Activated T-helper 17 cell treated with anti-CD3 and anti-CD28 coated beads, Interleukin-2, amount 50 U/mL, for 72 hours (primary cell): ENCODE measurements around the gene FAM47E. TPM values are rescaled to one million over a fixed set of nuclear protein-coding genes. Genes with fewer than 3 reads are reported as not detected.

Experiments
- ATAC-seq: fragments of 150-1000 bp; cut with Tn5 transposase; replicated peaks from 2 replicates; pipeline ENCODE4 v1.10.0; 2021; ENCODE audit warnings: mild to moderate bottlenecking, moderate library complexity
- H3K27ac Mint-ChIP-seq: one replicate; pipeline ENCODE4 v1.8.0; 2022; ENCODE audit warnings: mixed read lengths
- H3K27me3 Mint-ChIP-seq: one replicate; pipeline ENCODE4 v1.8.0; 2022; ENCODE audit warnings: mixed read lengths
- H3K36me3 Mint-ChIP-seq: one replicate; pipeline ENCODE4 v1.8.0; 2022; ENCODE audit warnings: low read depth, mild to moderate bottlenecking, mixed read lengths
- H3K4me1 Mint-ChIP-seq: one replicate; pipeline ENCODE4 v1.8.0; 2022; ENCODE audit warnings: mixed read lengths
- H3K4me3 Mint-ChIP-seq: one replicate; pipeline ENCODE4 v1.8.0; 2022; ENCODE audit warnings: mild to moderate bottlenecking, mixed read lengths
- H3K9me3 Mint-ChIP-seq: one replicate; pipeline ENCODE4 v1.8.0; 2022; ENCODE audit warnings: mixed read lengths
- total RNA-seq, 2 donors: library from RNA; stranded (reverse); gene quantifications; one replicate each; pipeline ENCODE4 v1.2.3, GENCODE V29; 2022

Gene FAM47E
- total RNA-seq, 2 donors from 2014 or later: not detected

DNA sequence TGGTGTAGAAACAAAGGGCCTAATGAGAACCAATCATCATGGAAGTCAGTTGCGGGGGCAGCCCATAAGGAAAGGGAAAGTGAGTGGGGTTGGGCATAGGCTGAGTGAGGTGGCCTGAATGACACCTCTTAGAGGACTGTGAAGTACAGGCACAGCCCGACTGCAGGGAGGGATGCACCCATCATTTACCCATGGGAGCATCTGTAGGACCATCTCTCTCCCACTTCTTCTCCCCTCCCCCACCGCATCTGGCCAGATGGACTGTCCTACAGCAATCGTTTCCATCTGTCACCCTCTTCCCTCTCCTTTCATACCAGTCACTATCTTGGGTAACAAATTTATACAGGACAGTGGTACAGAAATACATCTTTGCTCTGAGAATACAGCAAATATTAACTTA lies 59.2 kb downstream of the FAM47E start:
- no peak for ATAC-seq
- Mint-ChIP-seq H3K4me3 (no peak overlapping the region), H3K27me3 (no peaks in the 10 kb centered on the region), H3K4me1 (no peaks in the 10 kb centered on the region), H3K27ac (no peak overlapping the region), H3K9me3 (no peaks in the 10 kb centered on the region), H3K36me3 (no peaks in the 10 kb centered on the region)

DNA sequence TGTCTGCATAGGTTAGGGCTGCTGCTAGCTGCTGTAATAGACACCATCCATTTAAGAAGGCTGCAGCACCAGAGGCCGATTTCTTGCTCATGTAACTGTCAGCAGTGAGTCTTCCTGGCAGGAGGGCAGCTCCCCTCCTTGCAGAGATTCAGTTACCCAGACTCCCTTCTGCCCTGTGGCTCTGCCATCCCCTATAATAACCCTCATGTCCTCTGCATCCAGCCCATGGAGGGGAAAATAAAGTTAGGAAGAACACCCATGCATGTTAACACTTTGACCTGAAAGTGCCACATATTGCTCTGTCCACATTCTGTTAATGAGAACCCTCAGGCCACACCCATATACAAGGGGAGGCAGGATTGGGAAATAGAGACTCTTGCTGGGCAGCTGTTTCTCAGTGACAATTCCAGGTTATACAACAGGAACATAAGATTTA lies 60.4 kb downstream of the FAM47E start:
- Mint-ChIP-seq H3K4me3 (no peak overlapping the region), H3K36me3 (no peaks in the 10 kb centered on the region), H3K4me1 (no peaks in the 10 kb centered on the region), H3K27ac (no peak overlapping the region), H3K27me3 (peaks cover 6% of the 10 kb centered on the region), H3K9me3 (peaks cover 9% of the 10 kb centered on the region)
- ATAC-seq: no peak

DNA sequence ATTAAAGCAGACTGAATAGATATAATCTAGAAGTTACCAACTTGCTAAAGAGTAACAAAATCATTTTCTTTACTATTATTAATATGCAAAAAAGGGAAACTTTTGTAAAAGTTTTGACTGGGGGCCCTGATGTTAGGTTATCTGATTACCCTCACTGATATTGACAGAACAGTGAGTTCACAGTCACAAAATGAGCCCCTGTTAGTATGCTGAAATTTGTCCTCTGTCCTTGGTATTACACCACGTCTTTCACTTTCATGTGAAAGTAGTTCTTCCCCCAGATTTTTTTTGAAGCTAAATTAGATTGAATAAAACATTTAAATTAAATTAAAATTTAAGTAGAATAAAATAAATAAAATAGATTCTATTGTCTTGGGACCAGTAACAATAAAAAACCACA lies 60.9 kb downstream of the FAM47E start:
- Mint-ChIP-seq H3K4me3 (no peak overlapping the region), H3K36me3 (no peaks in the 10 kb centered on the region), H3K9me3 (peaks cover 13% of the 10 kb centered on the region), H3K4me1 (no peaks in the 10 kb centered on the region), H3K27me3 (peaks cover 11% of the 10 kb centered on the region), H3K27ac (no peak overlapping the region)
- no peak for ATAC-seq

DNA sequence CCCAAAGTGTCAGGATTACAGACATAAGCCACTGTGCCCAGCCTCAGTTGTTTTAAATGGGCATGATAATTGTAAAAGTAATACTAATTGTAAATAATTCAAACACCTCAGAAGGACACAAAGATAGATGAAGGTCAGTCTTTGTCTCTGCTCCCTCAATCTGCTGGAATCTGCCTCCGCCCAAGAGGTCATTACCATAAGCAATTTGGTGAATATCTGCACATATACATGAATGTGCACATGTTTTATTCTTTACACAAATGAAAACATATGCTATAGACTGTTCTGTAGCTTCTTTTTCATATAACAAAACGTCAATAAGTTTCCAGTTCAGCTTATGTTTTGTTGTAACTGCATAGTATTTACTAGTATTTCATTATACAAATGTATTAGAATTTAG lies 62.0 kb downstream of the FAM47E start:
- H3K9me3 Mint-ChIP-seq: peaks cover 18% of the 10 kb centered on the region
- no peaks in the 10 kb centered on the region for H3K4me1 Mint-ChIP-seq
- no peak overlapping the region for H3K4me3 Mint-ChIP-seq
- no peaks in the 10 kb centered on the region for H3K36me3 Mint-ChIP-seq
- H3K27ac Mint-ChIP-seq: no peak overlapping the region
- ATAC-seq: no peak
- H3K27me3 Mint-ChIP-seq: peaks cover 16% of the 10 kb centered on the region

DNA sequence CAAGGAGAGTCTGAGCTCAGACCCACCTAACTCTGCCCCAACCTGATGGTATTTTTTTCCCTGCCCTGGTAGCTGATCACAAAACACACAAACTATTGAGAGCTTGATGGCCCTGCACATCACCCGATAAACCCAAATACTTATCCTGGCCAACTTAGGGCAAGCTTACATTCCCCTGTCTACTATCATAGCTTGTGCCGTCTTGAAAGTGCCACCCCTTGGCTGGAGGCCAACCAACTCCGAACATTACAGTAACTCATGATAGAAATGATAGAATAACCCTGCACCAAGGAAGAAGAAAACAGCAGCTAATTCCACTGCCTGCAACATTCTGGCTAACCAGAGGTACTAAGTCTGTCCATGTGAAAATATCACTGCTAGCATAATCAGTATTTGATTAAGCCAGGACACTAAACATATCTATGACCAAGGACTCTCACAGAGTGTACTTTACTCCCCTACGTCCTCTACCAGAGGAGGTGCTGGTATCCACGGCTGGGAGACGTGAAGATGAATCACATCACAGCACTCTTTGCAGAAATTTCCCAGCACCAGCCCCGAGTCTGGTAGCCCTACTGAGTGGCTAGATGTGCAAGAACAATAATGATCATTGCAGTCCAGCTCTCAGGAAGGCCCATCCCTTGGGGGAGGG lies 63.9 kb downstream of the FAM47E start:
- H3K27me3 Mint-ChIP-seq: peaks cover 17% of the 10 kb centered on the region
- ATAC-seq: no peak
- H3K4me1 Mint-ChIP-seq: no peaks in the 10 kb centered on the region
- H3K27ac Mint-ChIP-seq: no peak overlapping the region
- no peaks in the 10 kb centered on the region for H3K36me3 Mint-ChIP-seq
- H3K4me3 Mint-ChIP-seq: no peak overlapping the region
- H3K9me3 Mint-ChIP-seq: peaks cover 21% of the 10 kb centered on the region

DNA sequence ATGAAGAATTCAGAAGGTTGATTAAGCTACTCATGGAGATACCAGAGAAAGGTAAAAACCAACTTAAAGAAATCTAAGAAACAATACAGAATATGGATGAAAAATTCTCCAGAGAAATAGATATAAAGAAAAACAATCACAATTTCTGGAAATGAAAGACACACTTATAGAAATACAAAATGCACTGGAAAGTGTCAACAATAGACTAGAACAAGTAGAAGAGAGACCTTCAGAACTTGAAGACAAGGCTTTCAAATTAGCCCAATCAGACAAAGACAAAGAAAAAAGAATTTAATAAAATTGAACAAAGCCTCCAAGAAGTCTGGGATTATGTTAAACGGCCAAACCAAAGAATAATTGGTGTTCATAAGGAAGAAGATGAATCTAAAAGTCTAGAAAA lies 64.6 kb downstream of the FAM47E start:
- Mint-ChIP-seq H3K27me3 (peaks cover 22% of the 10 kb centered on the region), H3K4me3 (no peak overlapping the region), H3K27ac (no peak overlapping the region), H3K4me1 (no peaks in the 10 kb centered on the region), H3K36me3 (no peaks in the 10 kb centered on the region), H3K9me3 (peaks cover 25% of the 10 kb centered on the region)
- ATAC-seq: no peak

DNA sequence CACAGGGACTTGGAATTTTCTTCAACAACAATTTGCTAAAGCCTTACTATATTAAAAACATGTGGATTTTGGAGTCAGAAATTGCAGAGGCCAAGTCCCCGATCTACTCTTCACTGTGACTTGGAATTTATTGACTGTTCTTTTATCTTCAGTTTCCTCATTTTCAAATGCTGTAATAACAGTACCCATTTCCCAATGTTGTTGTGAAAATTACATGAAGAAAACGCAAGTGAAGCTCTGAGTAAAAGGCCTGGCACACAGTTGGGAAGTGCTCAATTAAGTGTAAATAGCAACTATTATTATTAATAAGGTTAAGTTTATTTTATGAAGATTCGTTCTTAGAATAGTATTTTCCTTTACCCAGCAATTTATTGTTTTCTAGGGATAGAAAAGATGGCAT lies 70.7 kb downstream of the FAM47E start:
- H3K4me1 Mint-ChIP-seq: no peaks in the 10 kb centered on the region
- H3K4me3 Mint-ChIP-seq: no peak overlapping the region

DNA sequence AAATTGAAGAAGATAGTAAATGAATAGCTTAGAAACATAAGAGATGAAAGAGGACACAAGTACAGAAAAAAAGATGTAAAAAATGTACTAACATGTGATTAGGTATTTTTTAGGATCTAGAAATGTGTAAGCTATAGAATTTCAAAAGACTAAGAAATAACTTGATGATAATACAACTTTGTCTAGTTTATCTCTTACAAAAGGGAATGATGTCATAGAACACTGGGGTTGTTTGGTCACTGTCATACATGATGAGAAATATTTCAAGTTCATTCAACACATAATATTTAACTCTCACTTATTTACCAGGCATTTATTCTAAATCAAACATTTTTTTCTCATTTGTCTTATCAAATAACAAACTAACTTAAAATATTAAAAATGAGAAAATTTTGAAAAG lies 73.6 kb downstream of the FAM47E start:
- Mint-ChIP-seq H3K4me1 (no peaks in the 10 kb centered on the region), H3K27me3 (peaks cover 12% of the 10 kb centered on the region), H3K9me3 (peaks cover 21% of the 10 kb centered on the region), H3K36me3 (no peaks in the 10 kb centered on the region), H3K4me3 (no peak overlapping the region), H3K27ac (no peak overlapping the region)
- no peak for ATAC-seq

More for the DNA sequence above, 70.7 kb downstream of the FAM47E start:
- Mint-ChIP-seq H3K27me3 (peaks cover 13% of the 10 kb centered on the region), H3K27ac (no peak overlapping the region), H3K36me3 (no peaks in the 10 kb centered on the region), H3K9me3 (peaks cover 19% of the 10 kb centered on the region)
- ATAC-seq: no peak

DNA sequence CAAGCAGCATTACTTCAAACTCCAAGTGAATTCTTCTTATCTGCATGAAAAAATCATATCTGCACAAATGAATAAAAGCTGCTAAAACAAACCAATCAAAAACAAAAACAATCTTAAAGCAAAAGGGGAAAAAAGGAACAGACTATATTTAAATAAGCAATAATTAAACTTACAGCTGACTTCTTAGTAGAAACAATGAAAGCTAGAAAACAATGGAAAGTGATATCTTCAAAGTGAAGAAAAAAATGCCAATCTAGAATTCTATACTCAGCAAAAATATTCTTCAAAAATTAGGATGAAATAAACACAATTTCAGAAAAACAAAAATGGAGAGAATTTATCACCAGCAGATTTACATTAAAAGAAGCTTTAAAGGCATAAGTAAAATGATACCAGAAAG lies 75.0 kb downstream of the FAM47E start:
- H3K27ac Mint-ChIP-seq: no peak overlapping the region

More for the DNA sequence above, 75.0 kb downstream of the FAM47E start:
- Mint-ChIP-seq H3K27me3 (peaks cover 7% of the 10 kb centered on the region), H3K4me1 (no peaks in the 10 kb centered on the region), H3K9me3 (peaks cover 15% of the 10 kb centered on the region), H3K4me3 (no peak overlapping the region), H3K36me3 (no peaks in the 10 kb centered on the region)
- no peak for ATAC-seq

Other genes starting within 250 kb of the FAM47E start
- 1 to 10 TPM in 1 of 2 donors, under 1 TPM in 1; 0.45 to 3.4 TPM for gene CXCL9, start 244.2 kb upstream of the FAM47E start, total RNA-seq
- 1 to 10 TPM; 1.1 to 3.3 TPM for gene CXCL10, start 228.2 kb upstream of the FAM47E start, total RNA-seq
- not detected for gene CXCL11, start 215.7 kb upstream of the FAM47E start, total RNA-seq
- 1 to 10 TPM in 1 of 2 donors, under 1 TPM in 1; 0.80 to 1.6 TPM for gene ART3, start 177.0 kb upstream of the FAM47E start, total RNA-seq
- gene NUP54, start 103.3 kb upstream of the FAM47E start, total RNA-seq: 10 to 100 TPM; 58.1 to 73.7 TPM
- gene SCARB2, start 37.9 kb upstream of the FAM47E start, total RNA-seq: 10 to 100 TPM in 1 of 2 donors, 1 to 10 TPM in 1; 3.0 to 15.9 TPM
- gene STBD1, start 55.0 kb downstream of the FAM47E start, total RNA-seq: 1 to 10 TPM; 1.0 to 1.8 TPM
- not detected for gene CCDC158, start 169.4 kb downstream of the FAM47E start, total RNA-seq
- not detected for gene SHROOM3, start 183.5 kb downstream of the FAM47E start, total RNA-seq